ENCODE data around the gene PRKN. TPM values are rescaled to one million over a fixed set of nuclear protein-coding genes. Genes with fewer than 3 reads are reported as not detected.

The PRKN gene
- total RNA-seq, 1 experiment from 2014 or later, result 2.0 TPM

GRCh38 chr6:161637658-161638057 lies 1089.9 kb downstream of the PRKN start:
- Mint-ChIP-seq H3K4me1 (peaks cover 11 to 22% of the 10 kb centered on the region in 2 experiments), H3K36me3 (ENCODE audit: insufficient read depth in 1 of 3, low read depth in 3 of 3) (peaks cover 2 to 9% (median 5%) of the 10 kb centered on the region in 3 experiments; a peak in 4 of 7 replicates), H3K9me3 (peaks cover 3 to 7% of the 10 kb centered on the region in 2 experiments; a peak in 4 of 5 replicates), H3K27ac (no peak overlapping the region; a peak in 1 of 7 replicates), H3K27me3 (ENCODE audit: low read depth) (no peaks in the 10 kb centered on the region; the same call in 1 of the 2 replicates), H3K4me3 (no peak overlapping the region)
- Histone ChIP-seq H3K4me1 (ENCODE audit: insufficient read depth, low read length) (no peaks in the 10 kb centered on the region), H2AFZ (ENCODE audit: low read length) (no peak overlapping the region), H3K23ac (ENCODE audit: insufficient read length, low read depth, low read length) (no peak overlapping the region), H4K5ac (ENCODE audit: insufficient read length, low read depth, low read length) (no peak overlapping the region), H4K8ac (replicated peaks; ENCODE audit: insufficient read length, low read depth, low read length) (no peak overlapping the region), H3K18ac (ENCODE audit: insufficient read length, low read depth, low read length) (no peak overlapping the region), H3K4ac (ENCODE audit: low read depth, low read length) (no peak overlapping the region), H3T11ph (ENCODE audit: low read length) (no peak overlapping the region), H2BK5ac (ENCODE audit: insufficient read length, low read length) (no peak overlapping the region), H2BK15ac (ENCODE audit: low read depth, low read length) (no peak overlapping the region), H4K91ac (ENCODE audit: insufficient read length, low read depth, low read length) (no peak overlapping the region), H3K27me3 (ENCODE audit: insufficient read depth, low read length) (no peaks in the 10 kb centered on the region), H3K56ac (ENCODE audit: insufficient read length, low read depth, low read length) (no peak overlapping the region), H2BK20ac (ENCODE audit: low read depth, low read length, poor library complexity, severe bottlenecking) (no peak overlapping the region), H2AK5ac (ENCODE audit: insufficient read length, low read length) (no peak overlapping the region), H2BK12ac (ENCODE audit: insufficient read length, low read depth, low read length) (no peak overlapping the region), H3K9me3 (ENCODE audit: control insufficient read depth, low read depth, low read length) (no peaks in the 10 kb centered on the region), H2BK120ac (ENCODE audit: low read depth, low read length, poor library complexity, severe bottlenecking) (no peak overlapping the region), H3K14ac (ENCODE audit: insufficient read depth, low read length) (no peak overlapping the region), H3K4me2 (ENCODE audit: insufficient read depth, insufficient read length, low read length) (no peak overlapping the region), H3K79me1 (ENCODE audit: insufficient read depth, low read depth, low read length, poor library complexity, severe bottlenecking) (no peaks in the 10 kb centered on the region), H4K20me1 (ENCODE audit: control insufficient read depth, insufficient read depth, insufficient read length) (no peaks in the 10 kb centered on the region), H3K79me2 (ENCODE audit: insufficient read depth, low read length) (no peaks in the 10 kb centered on the region), H3K9ac (ENCODE audit: extremely low read depth, insufficient read length, low read length) (no peak overlapping the region), H3K27ac (ENCODE audit: insufficient read length, low read depth, low read length) (no peak overlapping the region), H3K23me2 (ENCODE audit: insufficient read length, low read depth, low read length, poor library complexity, severe bottlenecking) (no peaks in the 10 kb centered on the region)
- no CpG with 5 or more reads among the region's 1 CpG for WGBS (ENCODE audit: extremely low coverage, insufficient read length, low lambda C conversion rate)
- TF ChIP-seq, protein P1, sequence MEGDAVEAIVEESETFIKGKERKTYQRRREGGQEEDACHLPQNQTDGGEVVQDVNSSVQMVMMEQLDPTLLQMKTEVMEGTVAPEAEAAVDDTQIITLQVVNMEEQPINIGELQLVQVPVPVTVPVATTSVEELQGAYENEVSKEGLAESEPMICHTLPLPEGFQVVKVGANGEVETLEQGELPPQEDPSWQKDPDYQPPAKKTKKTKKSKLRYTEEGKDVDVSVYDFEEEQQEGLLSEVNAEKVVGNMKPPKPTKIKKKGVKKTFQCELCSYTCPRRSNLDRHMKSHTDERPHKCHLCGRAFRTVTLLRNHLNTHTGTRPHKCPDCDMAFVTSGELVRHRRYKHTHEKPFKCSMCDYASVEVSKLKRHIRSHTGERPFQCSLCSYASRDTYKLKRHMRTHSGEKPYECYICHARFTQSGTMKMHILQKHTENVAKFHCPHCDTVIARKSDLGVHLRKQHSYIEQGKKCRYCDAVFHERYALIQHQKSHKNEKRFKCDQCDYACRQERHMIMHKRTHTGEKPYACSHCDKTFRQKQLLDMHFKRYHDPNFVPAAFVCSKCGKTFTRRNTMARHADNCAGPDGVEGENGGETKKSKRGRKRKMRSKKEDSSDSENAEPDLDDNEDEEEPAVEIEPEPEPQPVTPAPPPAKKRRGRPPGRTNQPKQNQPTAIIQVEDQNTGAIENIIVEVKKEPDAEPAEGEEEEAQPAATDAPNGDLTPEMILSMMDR (conservative IDR thresholded peaks at IDR 0.05), result no peak
- no peak for DNase-seq
